GM18526 (cell line): Measurements from ENCODE around the gene KRT8.

ENCODE experiments used
- POLR2A ChIP-seq: IDR thresholded peaks from 3 replicates; pipeline ENCODE4 v1.6.1; 2011; ENCODE audit not compliant: insufficient read length; ENCODE audit errors: extremely low read depth

Gene KRT8

GRCh38 chr12:52942066-52942900, 37.4 kb upstream of the KRT8 start:
- no peak for TF ChIP-seq POLR2A

GRCh38 chr12:52929538-52929937, 24.7 kb upstream of the KRT8 start:
- TF ChIP-seq POLR2A = no peak

- no peak for TF ChIP-seq POLR2A
Measured at GRCh38 chr12:52927964-52928363, 23.1 kb upstream of the KRT8 start.

- no peak for TF ChIP-seq POLR2A
Measured at GRCh38 chr12:52926596-52927234, 21.8 kb upstream of the KRT8 start.

GRCh38 chr12:52925717-52926595, 21.1 kb upstream of the KRT8 start:
- no peak for TF ChIP-seq POLR2A

- TF ChIP-seq POLR2A = no peak
Measured at GRCh38 chr12:52924764-52925716, 20.2 kb upstream of the KRT8 start.

- TF ChIP-seq POLR2A = no peak
Measured at GRCh38 chr12:52921488-52922165, 16.8 kb upstream of the KRT8 start.

GRCh38 chr12:52920937-52921336, 16.1 kb upstream of the KRT8 start:
- TF ChIP-seq POLR2A = no peak

GRCh38 chr12:52918784-52919183, 13.9 kb upstream of the KRT8 start:
- TF ChIP-seq POLR2A = no peak

- TF ChIP-seq POLR2A = no peak
Measured at GRCh38 chr12:52918351-52918750, 13.5 kb upstream of the KRT8 start.

GRCh38 chr12:52917800-52918199, 12.9 kb upstream of the KRT8 start:
- no peak for TF ChIP-seq POLR2A

- TF ChIP-seq POLR2A = no peak
Measured at GRCh38 chr12:52916216-52916615, 11.3 kb upstream of the KRT8 start.

GRCh38 chr12:52915637-52916036, 10.8 kb upstream of the KRT8 start:
- TF ChIP-seq POLR2A = no peak

- TF ChIP-seq POLR2A = no peak
Measured at GRCh38 chr12:52914576-52915121, 9.8 kb upstream of the KRT8 start.
